ENCODE data around the gene HOXA5.

Gene HOXA5

DNA sequence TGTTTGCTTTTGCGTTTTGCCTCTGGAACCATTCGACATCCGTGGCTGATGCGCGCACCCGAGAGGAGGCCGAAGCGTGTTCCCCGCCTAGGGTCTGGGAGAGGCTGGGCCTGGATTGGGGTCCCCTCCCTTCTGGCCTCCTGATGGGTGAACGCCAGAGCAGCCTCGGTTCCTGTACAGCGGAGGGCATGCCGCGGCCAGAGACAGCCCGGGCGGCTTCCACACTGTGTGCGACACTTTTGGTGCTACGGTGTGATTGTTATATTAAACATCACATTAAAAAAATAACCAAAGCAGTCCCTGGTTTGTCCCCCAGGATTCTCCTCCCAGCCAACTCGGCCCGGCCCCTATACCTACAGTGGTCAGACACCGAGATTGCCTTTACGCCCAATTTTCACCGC lies 16.7 kb upstream of the HOXA5 start:
- TF ChIP-seq, protein P1, sequence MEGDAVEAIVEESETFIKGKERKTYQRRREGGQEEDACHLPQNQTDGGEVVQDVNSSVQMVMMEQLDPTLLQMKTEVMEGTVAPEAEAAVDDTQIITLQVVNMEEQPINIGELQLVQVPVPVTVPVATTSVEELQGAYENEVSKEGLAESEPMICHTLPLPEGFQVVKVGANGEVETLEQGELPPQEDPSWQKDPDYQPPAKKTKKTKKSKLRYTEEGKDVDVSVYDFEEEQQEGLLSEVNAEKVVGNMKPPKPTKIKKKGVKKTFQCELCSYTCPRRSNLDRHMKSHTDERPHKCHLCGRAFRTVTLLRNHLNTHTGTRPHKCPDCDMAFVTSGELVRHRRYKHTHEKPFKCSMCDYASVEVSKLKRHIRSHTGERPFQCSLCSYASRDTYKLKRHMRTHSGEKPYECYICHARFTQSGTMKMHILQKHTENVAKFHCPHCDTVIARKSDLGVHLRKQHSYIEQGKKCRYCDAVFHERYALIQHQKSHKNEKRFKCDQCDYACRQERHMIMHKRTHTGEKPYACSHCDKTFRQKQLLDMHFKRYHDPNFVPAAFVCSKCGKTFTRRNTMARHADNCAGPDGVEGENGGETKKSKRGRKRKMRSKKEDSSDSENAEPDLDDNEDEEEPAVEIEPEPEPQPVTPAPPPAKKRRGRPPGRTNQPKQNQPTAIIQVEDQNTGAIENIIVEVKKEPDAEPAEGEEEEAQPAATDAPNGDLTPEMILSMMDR (IDR thresholded peaks at IDR 0.05; ENCODE audit: low read depth, low read length) = no peak
- Histone ChIP-seq H3K4me1 (no peaks in the 10 kb centered on the region), H3K36me3 (no peaks in the 10 kb centered on the region), H3K27me3 (peaks cover 97% of the 10 kb centered on the region), H3K4me3 (ENCODE audit: low read depth, low read length) (no peak overlapping the region; the same call in 1 of the 2 replicates), H3K9me3 (no peaks in the 10 kb centered on the region)
- DNase-seq = peak; percentile 2

DNA sequence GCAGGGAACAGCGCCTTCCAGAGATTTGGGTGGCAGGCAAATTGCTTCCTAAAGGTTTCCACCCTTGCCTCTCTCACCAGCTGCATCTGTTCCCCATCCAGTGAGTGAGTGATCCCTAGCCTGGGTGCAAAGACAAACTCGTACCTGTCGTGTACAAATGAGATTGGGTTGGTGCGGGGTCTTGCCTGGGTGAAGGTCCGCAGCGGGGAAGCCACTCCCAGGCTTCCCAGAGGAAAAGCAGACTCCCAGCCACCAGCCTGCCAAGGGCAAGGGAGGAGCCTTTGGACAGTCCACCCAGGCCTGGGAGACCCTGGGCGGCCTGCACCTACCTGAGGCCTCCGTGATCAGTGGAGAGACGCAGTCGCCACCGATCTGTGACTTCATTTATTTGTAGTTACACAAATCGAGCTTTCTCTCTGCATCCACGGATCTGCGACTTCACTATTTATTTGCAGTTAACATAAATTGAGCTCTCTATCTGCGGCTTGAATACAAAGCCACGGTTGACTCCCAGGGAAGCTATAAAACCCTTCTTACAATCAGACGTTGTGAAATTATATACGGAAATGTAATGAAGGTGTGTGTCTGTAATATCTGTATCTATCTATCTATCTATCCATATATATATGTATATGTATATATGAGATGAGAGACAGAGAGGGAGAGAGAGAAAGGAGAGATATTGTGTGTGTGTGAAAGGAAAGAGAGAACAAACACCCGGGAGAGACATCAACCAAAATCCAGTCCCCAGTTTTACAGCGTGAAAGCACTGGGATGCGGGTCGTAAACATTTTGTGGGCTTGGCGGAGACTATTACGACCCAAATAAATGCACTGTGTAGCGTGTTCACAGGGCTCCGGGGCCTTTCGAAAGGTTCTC lies 16.0 kb upstream of the HOXA5 start:
- no peaks in the 10 kb centered on the region for H3K4me1 ChIP-seq
- H3K4me3 ChIP-seq (ENCODE audit: low read depth, low read length) = no peak overlapping the region
- no peaks in the 10 kb centered on the region for H3K9me3 ChIP-seq
- peak; percentile 4 for DNase-seq
- H3K36me3 ChIP-seq = no peaks in the 10 kb centered on the region
- H3K27me3 ChIP-seq = peaks cover 97% of the 10 kb centered on the region
- TF ChIP-seq, protein P1 (IDR thresholded peaks at IDR 0.05; ENCODE audit: low read depth, low read length) = no peak

DNA sequence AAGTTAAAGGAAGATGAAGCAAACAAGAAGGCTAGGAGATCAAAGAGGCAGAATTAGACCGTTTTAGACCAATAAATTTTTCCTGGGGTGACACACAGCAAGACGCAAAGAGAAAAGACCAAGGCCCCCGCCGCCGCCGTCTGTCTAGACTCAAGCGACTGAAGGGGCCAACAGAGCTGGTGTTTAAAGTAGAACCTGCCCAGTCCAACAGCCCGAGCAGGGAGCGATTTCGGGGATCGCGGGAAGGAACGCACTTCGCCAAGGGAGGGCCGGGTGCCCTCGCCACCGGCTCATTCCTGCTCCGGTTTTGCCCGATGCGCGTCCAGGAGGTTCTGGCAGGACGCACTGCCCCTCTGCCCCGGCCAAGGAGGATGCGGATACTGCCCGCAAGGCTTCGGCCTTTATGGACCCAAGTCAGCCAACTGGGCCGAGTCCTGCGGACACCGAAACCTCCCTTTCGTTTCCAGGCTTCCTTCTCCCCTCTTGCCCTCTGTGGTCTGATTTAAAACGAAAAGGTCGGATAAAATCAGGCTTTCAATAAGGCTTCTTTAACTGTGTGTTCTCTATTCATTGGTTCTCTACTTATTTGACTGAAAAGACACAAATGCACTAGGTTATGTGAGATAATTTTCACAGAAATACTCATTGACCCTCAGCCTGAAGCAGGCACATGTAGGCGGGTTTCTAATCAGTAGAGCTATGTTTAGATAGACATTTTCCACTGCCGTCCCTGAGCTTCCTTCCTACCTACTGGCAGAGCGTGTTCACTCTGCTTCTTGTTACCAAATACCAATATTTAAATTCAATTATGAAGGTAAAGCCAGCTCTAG lies 15.2 kb upstream of the HOXA5 start:
- peak; percentile 4 for DNase-seq
- Histone ChIP-seq H3K4me3 (ENCODE audit: low read depth, low read length) (no peak overlapping the region), H3K27me3 (peaks cover 97% of the 10 kb centered on the region), H3K9me3 (no peaks in the 10 kb centered on the region), H3K4me1 (no peaks in the 10 kb centered on the region), H3K36me3 (no peaks in the 10 kb centered on the region)
- TF ChIP-seq, protein P1 (IDR thresholded peaks at IDR 0.05; ENCODE audit: low read depth, low read length) = no peak

DNA sequence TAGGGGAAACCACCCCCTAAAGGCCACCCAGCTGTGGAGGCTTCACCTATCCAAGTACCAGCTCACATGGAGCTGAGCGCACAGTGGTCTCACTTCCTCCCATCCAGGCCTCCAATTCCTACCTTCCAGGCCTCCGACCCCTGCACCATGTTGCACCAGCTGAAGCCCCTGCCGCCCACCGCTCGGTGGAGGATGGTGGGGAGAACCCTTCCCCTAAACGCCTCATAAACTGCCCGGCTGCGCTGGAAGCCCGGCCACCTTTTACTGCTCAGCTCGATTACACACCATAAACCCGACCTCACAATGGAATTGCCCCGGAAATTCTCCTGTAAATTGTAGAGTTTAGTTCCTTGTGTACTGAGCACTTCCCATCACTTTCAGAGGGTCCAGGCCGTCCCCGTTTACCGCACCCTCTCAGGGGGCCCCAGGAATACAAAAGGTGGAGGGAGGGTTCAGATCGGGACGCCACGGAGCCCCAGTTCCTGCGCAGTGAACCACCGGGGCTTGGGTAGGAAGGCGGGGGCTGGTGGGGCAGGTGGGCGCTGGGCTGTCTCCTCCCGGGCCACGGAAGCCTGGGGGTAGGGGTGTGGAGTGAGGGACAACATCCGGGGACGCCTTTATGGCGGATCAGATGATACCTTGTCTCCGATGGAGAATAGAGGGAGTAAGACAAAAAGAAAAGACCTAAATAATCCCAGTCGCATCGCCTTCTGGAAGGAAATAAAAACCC lies 14.4 kb upstream of the HOXA5 start:
- H3K9me3 ChIP-seq = no peaks in the 10 kb centered on the region
- no peak overlapping the region for H3K4me3 ChIP-seq (ENCODE audit: low read depth, low read length)
- TF ChIP-seq, protein P1 (IDR thresholded peaks at IDR 0.05; ENCODE audit: low read depth, low read length) = no peak
- H3K27me3 ChIP-seq = peaks cover 97% of the 10 kb centered on the region
- no peaks in the 10 kb centered on the region for H3K4me1 ChIP-seq
- no peaks in the 10 kb centered on the region for H3K36me3 ChIP-seq
- DNase-seq = peak; percentile 2

DNA sequence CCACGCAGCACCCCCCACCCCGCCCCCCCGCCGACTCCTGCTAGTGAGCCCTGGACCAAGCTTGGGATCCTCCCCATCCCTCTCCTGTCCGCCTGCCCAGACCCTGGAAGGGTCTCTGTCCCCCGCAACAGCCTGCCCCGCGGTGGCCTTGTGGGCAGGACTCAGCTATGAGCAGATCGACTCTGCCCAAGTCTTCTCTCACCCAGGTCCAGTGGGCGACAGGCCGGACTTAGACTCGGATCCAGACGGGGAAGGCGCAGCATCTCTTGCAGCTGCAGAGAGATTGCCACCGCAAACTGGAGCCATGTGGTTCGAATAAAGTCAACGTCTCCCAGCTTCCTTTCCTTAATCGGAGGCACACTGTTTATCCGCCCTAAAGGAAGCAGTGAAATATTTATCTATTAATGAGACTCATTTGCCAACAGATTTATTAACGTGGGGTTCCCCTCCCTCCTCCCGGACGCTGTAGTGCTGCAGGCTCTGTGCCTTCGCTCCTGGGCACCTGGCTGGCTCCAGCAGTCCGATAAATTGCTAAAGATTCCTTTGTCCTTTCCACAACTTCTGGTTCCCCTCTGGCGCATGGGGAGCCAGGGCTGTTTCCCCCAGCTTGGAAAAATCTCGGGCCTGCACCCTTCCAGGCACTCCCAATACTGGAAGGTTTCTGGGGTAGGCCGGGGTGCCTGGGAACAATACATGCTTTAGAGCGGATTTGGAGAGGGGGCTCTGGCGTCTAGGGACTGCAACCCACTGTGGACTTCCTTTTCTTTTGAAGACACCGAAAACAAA lies 13.6 kb upstream of the HOXA5 start:
- no peaks in the 10 kb centered on the region for H3K36me3 ChIP-seq
- H3K27me3 ChIP-seq = peaks cover 97% of the 10 kb centered on the region
- DNase-seq = peak; percentile 2
- TF ChIP-seq, protein P1 (IDR thresholded peaks at IDR 0.05; ENCODE audit: low read depth, low read length) = no peak
- no peaks in the 10 kb centered on the region for H3K9me3 ChIP-seq
- H3K4me1 ChIP-seq = no peaks in the 10 kb centered on the region
- H3K4me3 ChIP-seq (ENCODE audit: low read depth, low read length) = no peak overlapping the region
